GM19397 (cell line): ENCODE results near the gene LURAP1L.

Experiments
- ATAC-seq: cut with Tn5 transposase; IDR thresholded peaks from one replicate; pipeline ENCODE4 v1.9.1; 2021; ENCODE audit warnings: mild to moderate bottlenecking, moderate library complexity; ENCODE audit not compliant: unreplicated experiment

LURAP1L gene

GRCh38 chr9:12776513-12777055 lies 1.8 kb downstream of the LURAP1L start:
- no peak for ATAC-seq

DNA sequence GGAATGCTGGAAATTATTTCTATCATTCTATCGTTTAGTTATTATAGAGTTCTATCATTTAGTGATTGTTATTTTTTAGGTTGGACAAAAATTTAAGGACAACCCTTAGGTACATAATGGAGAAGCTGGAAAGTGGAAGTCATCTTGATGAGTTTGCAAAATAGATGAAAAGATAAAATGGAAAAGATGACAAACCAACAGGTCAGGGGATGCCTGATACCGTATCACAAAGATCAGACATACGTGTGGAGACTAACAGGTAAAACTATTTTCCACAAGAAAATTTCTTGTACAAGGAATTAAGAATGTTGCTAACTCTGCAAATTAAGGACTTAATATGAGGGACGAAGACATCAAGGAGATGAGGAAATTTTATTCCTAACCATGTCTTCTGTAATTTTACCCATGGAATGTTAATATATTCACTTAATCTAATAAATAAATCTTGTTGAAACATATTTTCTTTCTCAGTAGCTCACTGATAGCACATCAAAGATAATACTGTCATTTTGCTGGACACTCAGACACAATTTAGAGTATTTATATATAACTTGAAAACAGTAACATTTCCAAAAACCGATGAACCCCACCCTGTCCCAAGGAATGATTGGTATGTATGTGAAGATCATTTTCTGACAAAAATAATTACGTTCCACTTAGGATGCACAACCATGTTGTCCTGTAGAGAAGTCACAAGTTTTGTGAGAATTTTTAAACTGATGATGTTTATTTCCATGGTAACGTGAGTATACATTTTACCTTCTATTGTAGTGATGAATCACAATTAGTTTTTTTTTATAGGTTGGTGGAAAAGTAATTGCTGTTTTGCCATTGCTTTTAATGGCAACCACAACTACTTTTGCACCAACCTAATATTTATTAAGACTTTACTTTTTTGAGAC lies 2.6 kb downstream of the LURAP1L start:
- no peak for ATAC-seq

DNA sequence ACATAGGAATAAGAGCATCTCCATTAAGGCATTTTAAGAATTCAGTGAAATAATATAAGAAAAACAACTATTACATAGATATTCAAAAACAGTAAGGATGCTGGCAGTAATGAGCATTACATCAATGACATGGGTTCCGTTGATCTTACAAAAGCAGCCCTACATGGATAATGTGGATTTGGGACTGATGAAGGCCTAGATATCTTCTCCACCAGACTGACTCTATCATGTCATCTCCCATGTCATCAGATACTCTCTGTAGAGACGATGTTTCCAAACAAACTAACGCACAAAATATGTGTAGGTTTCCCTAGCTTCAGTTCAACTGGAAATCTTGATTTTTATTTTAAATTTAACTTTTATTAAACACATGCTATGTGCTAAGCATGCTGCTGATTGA lies 3.6 kb downstream of the LURAP1L start:
- no peak for ATAC-seq

GRCh38 chr9:12781226-12781733 lies 6.5 kb downstream of the LURAP1L start:
- no peak for ATAC-seq

DNA sequence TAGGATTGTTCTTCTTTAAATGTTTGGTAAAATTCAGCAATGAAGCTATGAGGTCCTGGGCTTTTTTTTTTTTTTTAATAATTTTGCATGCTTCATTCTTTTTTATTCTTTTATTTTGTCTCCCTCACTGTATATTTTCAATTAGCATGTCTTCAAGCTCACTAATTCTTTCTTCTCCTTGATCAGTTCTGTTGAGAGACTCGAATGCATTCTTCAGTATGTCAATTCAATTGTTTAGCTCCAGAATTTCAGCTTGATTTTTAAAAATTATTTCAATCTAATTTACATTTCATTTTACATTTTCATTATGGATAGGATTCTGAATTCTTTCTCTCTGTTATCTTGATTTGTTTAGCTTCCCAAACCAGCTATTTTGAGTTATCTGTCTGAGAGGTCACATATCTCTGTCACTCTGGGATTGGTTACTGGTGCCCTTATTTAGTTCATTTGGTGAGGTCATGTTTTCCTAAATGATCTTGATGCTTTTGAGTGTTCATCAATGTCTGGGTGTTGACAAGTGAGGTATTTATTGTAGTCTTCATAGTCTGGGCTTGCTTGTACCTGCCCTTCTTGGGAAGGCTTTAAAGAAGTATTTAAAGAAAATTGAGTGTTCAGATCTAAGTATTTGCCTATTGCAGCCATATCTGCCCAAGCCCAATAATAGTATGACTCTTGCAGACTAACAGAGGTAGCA lies 9.1 kb downstream of the LURAP1L start:
- ATAC-seq: no peak

DNA sequence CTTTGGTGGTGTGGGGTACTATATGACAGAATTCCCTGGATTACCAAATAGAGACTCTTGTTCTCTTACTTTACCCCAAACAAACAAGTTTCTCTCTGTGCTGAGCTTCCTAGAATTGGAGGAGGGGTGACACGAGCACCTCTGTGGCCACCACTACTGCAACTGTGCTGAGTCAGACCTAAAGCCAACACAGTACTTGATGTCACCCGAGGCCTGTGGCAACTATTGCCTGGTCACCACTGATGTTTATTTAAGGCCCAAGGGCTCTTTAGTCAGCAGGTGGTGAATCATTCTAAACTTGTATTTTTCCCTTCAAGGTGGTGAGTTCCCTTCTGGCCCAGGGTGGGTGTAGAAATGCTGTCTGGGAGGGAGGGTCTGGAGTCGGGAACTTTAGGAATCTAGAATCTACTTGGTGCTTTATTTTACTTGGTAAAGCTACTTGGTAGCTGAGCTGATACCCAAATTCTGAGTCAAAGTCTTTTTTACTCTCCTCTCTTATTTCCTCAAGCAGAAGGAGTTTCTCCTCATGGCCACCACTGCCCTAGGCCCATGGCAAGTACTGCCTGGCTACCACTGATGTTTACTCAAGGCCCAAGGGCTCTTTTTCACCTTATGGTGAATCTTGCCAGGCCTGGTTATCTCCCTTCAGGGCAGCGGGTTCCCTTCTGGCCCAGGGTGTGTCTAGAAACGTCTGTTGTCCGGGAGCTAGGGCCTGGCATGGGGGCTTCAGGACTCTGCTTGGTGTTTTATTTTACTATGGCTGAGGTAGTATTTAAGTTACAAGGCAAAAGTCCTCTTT lies 9.8 kb downstream of the LURAP1L start:
- ATAC-seq: no peak

DNA sequence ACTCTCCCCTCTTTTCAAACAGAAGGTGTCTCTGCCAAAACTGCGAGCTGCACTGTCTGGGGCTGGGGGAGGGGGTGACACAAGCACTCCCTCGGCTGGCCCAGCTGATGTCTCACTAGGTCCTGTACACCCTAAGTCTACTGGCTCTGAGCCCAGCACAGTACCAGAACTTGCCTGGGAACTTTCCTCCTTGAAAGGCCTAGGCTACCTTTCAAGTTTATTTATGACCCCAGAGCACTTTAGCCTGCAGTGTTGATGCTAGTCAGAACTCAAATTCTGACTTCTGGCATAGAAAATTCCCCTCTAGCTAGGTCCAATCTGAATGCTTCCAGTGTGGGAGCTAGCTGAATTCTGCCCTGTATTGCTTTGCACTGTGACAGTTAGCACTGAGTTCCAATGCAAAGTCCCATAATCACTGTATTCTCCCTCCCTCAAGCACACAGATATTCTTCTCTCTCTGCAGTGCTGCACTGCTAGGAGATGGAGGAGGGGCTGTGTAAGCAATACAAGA lies 10.5 kb downstream of the LURAP1L start:
- ATAC-seq: no peak

GRCh38 chr9:12785941-12786340 lies 11.1 kb downstream of the LURAP1L start:
- ATAC-seq: no peak

- ATAC-seq: no peak
These were observed 15.2 kb downstream of the LURAP1L start for GRCh38 chr9:12790001-12790400.

DNA sequence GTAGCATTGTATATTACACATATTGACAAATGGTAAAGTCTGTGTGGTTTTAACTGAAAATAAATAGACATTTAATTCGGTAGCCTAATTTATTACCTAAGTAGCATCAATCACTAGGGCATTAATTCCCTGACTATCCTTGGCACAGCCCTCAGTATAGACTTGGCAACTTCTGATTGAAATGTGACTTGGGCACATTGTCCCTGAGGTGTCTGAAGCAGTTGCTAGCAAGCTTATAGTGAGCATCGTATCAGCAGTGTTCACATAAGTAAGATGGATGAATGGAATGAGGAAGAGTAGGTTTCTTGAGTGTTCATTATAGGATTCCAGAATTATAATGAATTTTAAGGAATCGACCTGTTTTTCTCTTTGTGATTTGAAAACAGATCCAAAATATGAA lies 16.1 kb downstream of the LURAP1L start:
- no peak for ATAC-seq

- no peak for ATAC-seq
These were observed 19.4 kb downstream of the LURAP1L start for GRCh38 chr9:12794101-12794799.

- no peak for ATAC-seq
These were observed 21.8 kb downstream of the LURAP1L start for GRCh38 chr9:12796601-12797000.

DNA sequence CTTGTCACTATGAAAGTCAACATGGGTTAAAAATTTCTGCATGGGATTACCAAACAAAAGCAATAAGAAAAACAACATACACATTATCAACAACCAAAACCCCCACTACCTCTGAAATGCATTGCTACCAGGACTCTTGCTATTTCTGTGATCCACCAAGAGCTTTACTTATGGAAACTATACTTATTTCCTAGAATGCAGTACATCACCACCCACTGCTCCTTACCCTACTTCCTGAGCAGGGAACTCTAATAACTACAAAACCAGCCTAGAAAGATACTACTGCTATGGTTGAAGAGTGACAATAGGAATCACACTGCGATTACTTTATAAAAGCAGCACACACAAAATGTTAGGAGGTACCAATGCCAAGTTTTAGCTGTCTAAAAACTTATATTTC lies 22.2 kb downstream of the LURAP1L start:
- ATAC-seq: no peak

GRCh38 chr9:12798066-12798770 lies 23.4 kb downstream of the LURAP1L start:
- no peak for ATAC-seq

DNA sequence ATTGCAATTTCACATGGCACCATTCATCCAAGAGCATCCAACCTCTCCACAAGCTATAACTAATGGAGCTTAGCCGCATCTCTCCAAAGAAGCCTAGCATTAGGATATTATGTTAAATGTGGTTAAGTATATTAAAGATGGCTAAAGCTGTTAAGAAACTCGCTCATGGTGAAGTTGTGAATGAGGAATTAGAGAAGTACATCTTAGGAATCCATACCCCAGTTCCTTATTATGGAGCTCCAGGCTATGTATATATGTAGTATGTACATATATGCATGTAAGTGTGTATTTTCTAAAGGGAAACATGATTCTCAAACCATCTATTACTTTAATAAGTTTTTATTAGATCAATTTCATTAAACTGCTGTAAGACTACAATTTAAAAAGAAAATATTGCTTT lies 26.4 kb downstream of the LURAP1L start:
- no peak for ATAC-seq

- no peak for ATAC-seq
These were observed 26.8 kb downstream of the LURAP1L start for GRCh38 chr9:12801663-12802062.

DNA sequence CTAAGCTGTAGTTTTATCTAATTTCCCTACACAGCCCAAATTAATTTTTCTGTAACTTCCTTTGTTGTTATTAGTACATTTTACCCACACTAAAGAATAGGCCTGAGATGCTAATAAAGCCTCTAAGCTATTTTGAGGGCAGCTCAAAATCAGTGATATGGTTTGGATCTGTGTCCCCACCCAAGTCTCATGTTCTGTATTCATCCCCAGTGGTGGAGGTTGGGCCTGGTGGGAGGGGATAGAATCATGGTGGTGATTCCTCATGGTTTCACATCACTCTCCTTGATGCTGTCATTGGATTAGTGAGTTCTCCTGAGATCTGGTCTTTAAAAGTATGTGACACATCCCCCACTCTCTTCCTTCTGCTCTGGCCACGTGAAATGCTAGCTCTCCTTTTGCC lies 27.3 kb downstream of the LURAP1L start:
- no peak for ATAC-seq

- no peak for ATAC-seq
These were observed 33.7 kb downstream of the LURAP1L start for GRCh38 chr9:12808569-12808968.

DNA sequence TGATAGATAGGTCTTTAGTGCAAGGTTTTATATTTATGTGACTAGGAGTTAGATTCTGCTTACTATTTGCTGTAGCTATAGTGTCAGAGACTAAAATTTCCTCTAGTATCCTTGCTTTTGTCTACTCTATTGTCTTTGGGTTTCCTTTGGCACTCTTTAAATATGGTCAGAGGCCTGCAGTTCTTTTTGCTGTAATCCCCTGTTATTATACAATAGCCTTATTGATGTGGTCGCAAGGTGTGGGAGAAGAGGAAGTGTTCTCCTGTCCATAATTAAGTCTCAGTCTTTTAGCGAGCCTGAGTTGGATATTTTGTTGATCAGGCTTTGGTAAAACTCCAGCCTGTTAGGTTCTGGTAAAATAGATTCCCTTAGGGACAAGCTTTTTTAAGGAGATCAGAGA lies 34.9 kb downstream of the LURAP1L start:
- no peak for ATAC-seq

DNA sequence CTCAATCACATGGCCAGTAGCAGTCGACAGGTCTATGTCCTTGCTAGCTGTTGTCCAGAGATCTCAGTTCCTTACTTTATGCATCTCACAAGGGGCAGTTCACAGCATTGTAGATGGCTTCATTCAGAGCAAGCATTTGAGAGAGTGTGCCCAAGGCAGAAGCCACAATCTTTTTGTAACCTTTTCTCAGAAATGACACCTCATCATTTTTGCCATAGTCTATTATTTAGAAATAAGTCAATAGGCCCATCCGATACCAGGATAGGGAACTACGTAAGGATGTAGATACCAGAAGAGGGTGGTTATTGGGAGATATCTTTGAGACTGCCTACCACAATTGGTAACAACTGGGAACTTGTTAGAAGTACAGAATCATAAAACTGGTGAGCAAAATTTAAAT lies 37.1 kb downstream of the LURAP1L start:
- ATAC-seq: no peak
